Activated CD4-positive, alpha-beta T cell treated with anti-CD3 and anti-CD28 coated beads for 4 hours (primary cell): ENCODE measurements around the gene CD101.

ENCODE experiments used
- DNase-seq, 2 donors: peaks; one replicate each; pipeline ENCODE4 v3.0.0-alpha.2; 2020

CD101 gene

GRCh38 chr1:116987256-116987555 lies 14.4 kb upstream of the CD101 start:
- DNase-seq = peak; percentile 77 to 79

GRCh38 chr1:116988248-116988647 lies 13.3 kb upstream of the CD101 start:
- DNase-seq = no peak

GRCh38 chr1:116988908-116989307 lies 12.7 kb upstream of the CD101 start:
- DNase-seq = no peak

- no peak for DNase-seq
Measured at GRCh38 chr1:116989835-116990234, 11.7 kb upstream of the CD101 start.

- DNase-seq = no peak
Measured at GRCh38 chr1:116990612-116991151, 10.9 kb upstream of the CD101 start.

- no peak for DNase-seq
Measured at GRCh38 chr1:116991171-116991845, 10.3 kb upstream of the CD101 start.

GRCh38 chr1:116991918-116992317 lies 9.6 kb upstream of the CD101 start:
- DNase-seq = no peak

GRCh38 chr1:116993286-116993685 lies 8.3 kb upstream of the CD101 start:
- no peak for DNase-seq

GRCh38 chr1:116994411-116994810 lies 7.1 kb upstream of the CD101 start:
- no peak for DNase-seq

GRCh38 chr1:116997066-116997465 lies 4.5 kb upstream of the CD101 start:
- DNase-seq = no peak

- no peak for DNase-seq
Measured at GRCh38 chr1:116997636-116998035, 3.9 kb upstream of the CD101 start.

GRCh38 chr1:116999596-116999995 lies 2.0 kb upstream of the CD101 start:
- no peak for DNase-seq

GRCh38 chr1:117000142-117000541 lies 1.4 kb upstream of the CD101 start:
- DNase-seq = no peak

GRCh38 chr1:117003223-117003875 lies 1.8 kb downstream of the CD101 start:
- no peak for DNase-seq

GRCh38 chr1:117007719-117008013 lies 6.1 kb downstream of the CD101 start:
- no peak for DNase-seq

- DNase-seq = no peak
Measured at GRCh38 chr1:117008656-117009055, 7.1 kb downstream of the CD101 start.

- no peak for DNase-seq
Measured at GRCh38 chr1:117009132-117009531, 7.6 kb downstream of the CD101 start.

- no peak for DNase-seq
Measured at GRCh38 chr1:117010310-117010969, 8.9 kb downstream of the CD101 start.

GRCh38 chr1:117011334-117011733 lies 9.8 kb downstream of the CD101 start:
- DNase-seq = no peak

- DNase-seq = no peak
Measured at GRCh38 chr1:117013309-117013858, 11.8 kb downstream of the CD101 start.

GRCh38 chr1:117014209-117014608 lies 12.6 kb downstream of the CD101 start:
- DNase-seq = peak; percentile 21 to 29

- DNase-seq = no peak
Measured at GRCh38 chr1:117015724-117016123, 14.2 kb downstream of the CD101 start.

- no peak for DNase-seq
Measured at GRCh38 chr1:117017062-117017461, 15.5 kb downstream of the CD101 start.

GRCh38 chr1:117017648-117018047 lies 16.1 kb downstream of the CD101 start:
- peak in 1 of 2 donors; percentile 14 for DNase-seq
